Endodermal cell (in vitro differentiated cells): ENCODE measurements around the gene TSNAXIP1. TPM values are rescaled to one million over a fixed set of nuclear protein-coding genes. Genes with fewer than 3 reads are reported as not detected.

Experiments
- DNase-seq: peaks from one replicate; pipeline ENCODE4 v3.0.0-alpha.2; 2017
- H3K27ac ChIP-seq: 2 replicates; pipeline ENCODE4 v1.5.1; 2013; ENCODE audit warnings: mild to moderate bottlenecking, low read depth, low read length, moderate library complexity
- H3K27me3 ChIP-seq: 2 replicates; pipeline ENCODE4 v1.6.1; 2013; ENCODE audit warnings: mild to moderate bottlenecking, low read length, moderate library complexity; ENCODE audit not compliant: insufficient read depth, control insufficient read depth, poor library complexity, severe bottlenecking
- H3K36me3 ChIP-seq: 2 replicates; pipeline ENCODE4 v1.7.0; 2013; ENCODE audit warnings: mild to moderate bottlenecking, low read length, moderate library complexity; ENCODE audit not compliant: control insufficient read depth, insufficient read depth
- H3K4me1 ChIP-seq: one replicate; pipeline ENCODE4 v1.7.0; 2013; ENCODE audit warnings: low read length; ENCODE audit not compliant: control insufficient read depth, insufficient read depth
- H3K4me3 ChIP-seq: 2 replicates; pipeline ENCODE4 v1.5.1; 2013; ENCODE audit warnings: mild to moderate bottlenecking, low read length, moderate library complexity
- H3K9ac ChIP-seq: 2 replicates; pipeline ENCODE4 v1.6.1; 2013; ENCODE audit warnings: mild to moderate bottlenecking, low read length, moderate library complexity; ENCODE audit not compliant: poor library complexity, severe bottlenecking; ENCODE audit errors: extremely low read depth
- H3K9me3 ChIP-seq: 2 replicates; pipeline ENCODE4 v1.6.1; 2013; ENCODE audit warnings: mild to moderate bottlenecking, low read length, moderate library complexity; ENCODE audit not compliant: control insufficient read depth
- H3K27ac Mint-ChIP-seq: 2 replicates; pipeline ENCODE4 v1.8.0; 2020; ENCODE audit warnings: mixed read lengths
- H3K27me3 Mint-ChIP-seq: 2 replicates; pipeline ENCODE4 v1.8.0; 2021; ENCODE audit warnings: mild to moderate bottlenecking, mixed read lengths; ENCODE audit not compliant: insufficient read depth
- H3K36me3 Mint-ChIP-seq: 2 replicates; pipeline ENCODE4 v1.8.0; 2020; ENCODE audit warnings: low read depth, mixed read lengths
- H3K4me1 Mint-ChIP-seq: 2 replicates; pipeline ENCODE4 v1.8.0; 2020; ENCODE audit warnings: mixed read lengths
- H3K4me3 Mint-ChIP-seq: 2 replicates; pipeline ENCODE4 v1.8.0; 2020; ENCODE audit warnings: mild to moderate bottlenecking, moderate library complexity, mixed read lengths
- H3K9me3 Mint-ChIP-seq: 2 replicates; pipeline ENCODE4 v1.8.0; 2020; ENCODE audit warnings: mild to moderate bottlenecking, mixed read lengths
- CTCF ChIP-seq: fragments of 200-600 bp; sonication (generic); conservative IDR thresholded peaks from 2 replicates; pipeline ENCODE4 v1.5.0; 2021; ENCODE audit warnings: antibody characterized with exemption, mild to moderate bottlenecking
- WGBS, 2 experiments: methylation state at CpG; one replicate each; pipeline versions ENCODE4 v1.1.5 to v1.1.7; 2013; ENCODE audit warnings: missing lambda C conversion rate in 2 of 2, mixed read lengths in 1 of 2; ENCODE audit not compliant: insufficient coverage in 1 of 2, insufficient read length in 1 of 2; 5-methylcytosine and 5-hydroxymethylcytosine counted together
- total RNA-seq, 2 donors: library from RNA; stranded (reverse); fragmentation: NEBNext Ultra II Directional in 1 of 2; extraction: Animal tissue kit (Norgen Biotek cat#: 25700) in 1 of 2; gene quantifications; 2 replicates in 1 of 2; 3 replicates in 1 of 2; pipeline ENCODE4 v1.2.1, GENCODE V29; 2021

The TSNAXIP1 gene
- total RNA-seq, 2 donors from 2014 or later = 2.8 to 3.2 TPM

- Mint-ChIP-seq H3K36me3 (peaks cover 56% of the 10 kb centered on the region), H3K4me1 (peaks cover 18% of the 10 kb centered on the region), H3K9me3 (no peaks in the 10 kb centered on the region), H3K27ac (no peak overlapping the region), H3K4me3 (no peak overlapping the region), H3K27me3 (no peaks in the 10 kb centered on the region)
- 86 to 89% methylated on average over 7 of the region's 7 CpGs for WGBS, 2 experiments
- H3K4me1 ChIP-seq = no peaks in the 10 kb centered on the region
- H3K27ac ChIP-seq = no peak overlapping the region
- no peak overlapping the region for H3K9ac ChIP-seq
- H3K4me3 ChIP-seq = no peak overlapping the region
- H3K9me3 ChIP-seq = no peaks in the 10 kb centered on the region
- H3K27me3 ChIP-seq = no peaks in the 10 kb centered on the region
- no peak for DNase-seq
- TF ChIP-seq CTCF = no peak
- H3K36me3 ChIP-seq = peaks cover 39% of the 10 kb centered on the region
Measured at GRCh38 chr16:67800338-67800926, 6.3 kb upstream of the TSNAXIP1 start.

- no peak for TF ChIP-seq CTCF
- H3K36me3 Mint-ChIP-seq = peaks cover 54% of the 10 kb centered on the region
Measured at GRCh38 chr16:67801241-67801640, 5.4 kb upstream of the TSNAXIP1 start.

GRCh38 chr16:67801883-67802282 lies 4.8 kb upstream of the TSNAXIP1 start:
- Mint-ChIP-seq H3K4me3 (no peak overlapping the region), H3K27ac (no peak overlapping the region), H3K9me3 (no peaks in the 10 kb centered on the region), H3K27me3 (no peaks in the 10 kb centered on the region), H3K36me3 (peaks cover 48% of the 10 kb centered on the region), H3K4me1 (peaks cover 22% of the 10 kb centered on the region)
- no peaks in the 10 kb centered on the region for H3K27me3 ChIP-seq
- H3K9me3 ChIP-seq = no peaks in the 10 kb centered on the region
- no peak for DNase-seq
- H3K4me3 ChIP-seq = no peak overlapping the region
- peaks cover 32% of the 10 kb centered on the region for H3K36me3 ChIP-seq
- H3K9ac ChIP-seq = no peak overlapping the region
- 96 to 100% methylated on average over 2 of the region's 2 CpGs for WGBS, 2 experiments
- TF ChIP-seq CTCF = no peak
- H3K4me1 ChIP-seq = no peaks in the 10 kb centered on the region
- H3K27ac ChIP-seq = no peak overlapping the region

More at GRCh38 chr16:67801241-67801640, 5.4 kb upstream of the TSNAXIP1 start:
- H3K9me3 ChIP-seq = no peaks in the 10 kb centered on the region
- H3K36me3 ChIP-seq = peaks cover 38% of the 10 kb centered on the region
- Mint-ChIP-seq H3K4me3 (no peak overlapping the region), H3K27me3 (no peaks in the 10 kb centered on the region), H3K9me3 (no peaks in the 10 kb centered on the region), H3K4me1 (peaks cover 22% of the 10 kb centered on the region), H3K27ac (no peak overlapping the region)
- no peak overlapping the region for H3K27ac ChIP-seq
- DNase-seq = no peak
- H3K27me3 ChIP-seq = no peaks in the 10 kb centered on the region
- 82 to 87% methylated on average over 1 of the region's 1 CpG for WGBS, 2 experiments
- no peaks in the 10 kb centered on the region for H3K4me1 ChIP-seq
- no peak overlapping the region for H3K4me3 ChIP-seq
- no peak overlapping the region for H3K9ac ChIP-seq
